Loucy (cell line): ENCODE data around the gene COA8.

Source experiments
- H2AFZ ChIP-seq: fragments of 200-600 bp; sonication (generic); 2 replicates; pipeline ENCODE4 v1.6.0; 2016; ENCODE audit warnings: antibody characterized with exemption, mild to moderate bottlenecking, low read length, moderate library complexity
- H3F3A ChIP-seq: fragments of 200-600 bp; 2 replicates; pipeline ENCODE4 v1.6.0; 2016; ENCODE audit warnings: antibody characterized with exemption, low read depth, mild to moderate bottlenecking
- H3K27me3 ChIP-seq: fragments of 200-600 bp; sonication (generic); 2 replicates; pipeline ENCODE4 v1.6.1; 2014; ENCODE audit warnings: low read length, mild to moderate bottlenecking; ENCODE audit not compliant: insufficient read depth, poor library complexity, severe bottlenecking
- H3K36me3 ChIP-seq: fragments of 200-600 bp; sonication (generic); 2 replicates; pipeline ENCODE4 v1.6.1; 2016; ENCODE audit warnings: low read length; ENCODE audit not compliant: insufficient read depth
- H3K4me1 ChIP-seq: fragments of 200-600 bp; sonication (generic); 2 replicates; pipeline ENCODE4 v1.5.1; 2014; ENCODE audit warnings: low read length, mild to moderate bottlenecking; ENCODE audit not compliant: insufficient read depth, poor library complexity, severe bottlenecking
- H3K4me2 ChIP-seq: fragments of 200-600 bp; sonication (generic); 2 replicates; pipeline ENCODE4 v1.6.0; 2014; ENCODE audit warnings: antibody characterized with exemption, low read length, low read depth, mild to moderate bottlenecking; ENCODE audit not compliant: poor library complexity, severe bottlenecking
- H3K4me3 ChIP-seq: fragments of 200-600 bp; sonication (generic); 2 replicates; pipeline ENCODE4 v1.5.1; 2014; ENCODE audit warnings: low read length, mild to moderate bottlenecking, mixed read lengths; ENCODE audit not compliant: poor library complexity, severe bottlenecking
- H3K79me2 ChIP-seq: fragments of 200-600 bp; sonication (generic); 2 replicates; pipeline ENCODE4 v1.6.1; 2014; ENCODE audit warnings: low read length; ENCODE audit not compliant: insufficient read depth
- H3K9ac ChIP-seq: fragments of 200-600 bp; sonication (generic); 2 replicates; pipeline ENCODE4 v1.6.0; 2014; ENCODE audit warnings: mild to moderate bottlenecking, low read depth, low read length, moderate library complexity; ENCODE audit not compliant: poor library complexity, severe bottlenecking
- H3K9me2 ChIP-seq: fragments of 200-600 bp; sonication (generic); replicated peaks from 2 replicates; pipeline ENCODE4 v1.6.1; 2016; ENCODE audit warnings: low read depth, low read length, mixed read lengths
- H3K9me3 ChIP-seq: fragments of 200-600 bp; sonication (generic); 2 replicates; pipeline ENCODE4 v1.6.1; 2014; ENCODE audit warnings: mild to moderate bottlenecking, antibody characterized with exemption, low read length, low read depth; ENCODE audit not compliant: insufficient read depth
- H4K20me1 ChIP-seq: fragments of 200-600 bp; sonication (generic); 2 replicates; pipeline ENCODE4 v1.6.0; 2014; ENCODE audit warnings: antibody characterized with exemption, low read length, mild to moderate bottlenecking; ENCODE audit not compliant: insufficient read depth, poor library complexity, severe bottlenecking
- EZH2phosphoT487 ChIP-seq: fragments of 200-600 bp; IDR thresholded peaks from 2 replicates; pipeline ENCODE4 v1.6.1; 2018; ENCODE audit warnings: antibody characterized with exemption, mild to moderate bottlenecking, moderate library complexity, borderline replicate concordance
- TF ChIP-seq, protein P1 (sequence below): fragments of 200-600 bp; sonication (generic); conservative IDR thresholded peaks from 2 replicates; pipeline ENCODE4 v1.5.1; 2014; ENCODE audit warnings: mild to moderate bottlenecking, antibody characterized with exemption, low read length

Gene COA8

DNA sequence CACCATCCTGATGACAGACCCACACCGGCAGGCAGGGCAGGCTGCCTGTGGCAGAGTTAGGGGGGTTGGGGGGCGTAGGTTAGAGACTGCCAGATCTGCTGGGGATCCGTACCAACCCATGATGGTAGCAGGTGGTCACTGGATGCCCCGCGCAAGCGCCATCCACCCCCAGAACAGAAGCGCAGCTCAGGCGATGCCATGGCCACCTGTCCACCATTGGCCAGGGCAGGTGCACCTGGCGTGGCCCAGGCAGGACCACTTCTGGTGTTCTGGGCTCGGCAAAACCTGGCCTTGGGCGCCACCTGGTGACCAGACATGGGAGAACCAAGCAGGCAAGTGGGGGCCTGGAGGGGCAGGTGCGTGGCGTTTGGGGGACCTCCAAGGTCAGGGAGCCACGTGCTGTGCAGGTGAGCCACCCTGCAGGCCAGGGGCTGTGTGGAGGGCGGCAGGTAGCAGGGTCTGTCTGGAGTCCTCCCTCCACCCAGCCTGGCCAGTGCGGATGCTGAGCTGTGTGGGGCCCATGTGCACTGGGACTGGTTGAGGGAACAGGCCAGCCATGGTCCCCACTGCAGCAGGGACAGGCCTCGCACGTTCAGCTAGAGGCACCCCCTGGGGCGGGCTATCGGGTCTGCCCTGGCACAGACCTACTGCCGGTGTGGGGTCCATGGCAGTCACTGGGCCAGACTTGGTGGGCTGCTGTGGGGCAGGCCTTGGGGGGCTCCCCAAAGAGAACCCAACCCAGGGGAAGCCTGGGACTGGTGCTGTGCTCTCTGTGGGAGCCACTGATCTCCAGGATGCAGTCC is 15.9 kb upstream of the COA8 start:
- H3F3A ChIP-seq: no peaks in the 10 kb centered on the region
- no peaks in the 10 kb centered on the region for H3K4me1 ChIP-seq
- H3K79me2 ChIP-seq: no peaks in the 10 kb centered on the region
- H3K4me2 ChIP-seq: no peak overlapping the region
- no peak overlapping the region for H3K9ac ChIP-seq
- H3K9me3 ChIP-seq: no peaks in the 10 kb centered on the region
- no peak overlapping the region for H3K4me3 ChIP-seq
- TF ChIP-seq EZH2phosphoT487: no peak
- TF ChIP-seq, protein P1, sequence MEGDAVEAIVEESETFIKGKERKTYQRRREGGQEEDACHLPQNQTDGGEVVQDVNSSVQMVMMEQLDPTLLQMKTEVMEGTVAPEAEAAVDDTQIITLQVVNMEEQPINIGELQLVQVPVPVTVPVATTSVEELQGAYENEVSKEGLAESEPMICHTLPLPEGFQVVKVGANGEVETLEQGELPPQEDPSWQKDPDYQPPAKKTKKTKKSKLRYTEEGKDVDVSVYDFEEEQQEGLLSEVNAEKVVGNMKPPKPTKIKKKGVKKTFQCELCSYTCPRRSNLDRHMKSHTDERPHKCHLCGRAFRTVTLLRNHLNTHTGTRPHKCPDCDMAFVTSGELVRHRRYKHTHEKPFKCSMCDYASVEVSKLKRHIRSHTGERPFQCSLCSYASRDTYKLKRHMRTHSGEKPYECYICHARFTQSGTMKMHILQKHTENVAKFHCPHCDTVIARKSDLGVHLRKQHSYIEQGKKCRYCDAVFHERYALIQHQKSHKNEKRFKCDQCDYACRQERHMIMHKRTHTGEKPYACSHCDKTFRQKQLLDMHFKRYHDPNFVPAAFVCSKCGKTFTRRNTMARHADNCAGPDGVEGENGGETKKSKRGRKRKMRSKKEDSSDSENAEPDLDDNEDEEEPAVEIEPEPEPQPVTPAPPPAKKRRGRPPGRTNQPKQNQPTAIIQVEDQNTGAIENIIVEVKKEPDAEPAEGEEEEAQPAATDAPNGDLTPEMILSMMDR: peak; percentile 93
- no peak overlapping the region for H2AFZ ChIP-seq
- no peaks in the 10 kb centered on the region for H3K27me3 ChIP-seq
- H3K36me3 ChIP-seq: no peaks in the 10 kb centered on the region
- no peaks in the 10 kb centered on the region for H3K9me2 ChIP-seq
- H4K20me1 ChIP-seq: no peaks in the 10 kb centered on the region

DNA sequence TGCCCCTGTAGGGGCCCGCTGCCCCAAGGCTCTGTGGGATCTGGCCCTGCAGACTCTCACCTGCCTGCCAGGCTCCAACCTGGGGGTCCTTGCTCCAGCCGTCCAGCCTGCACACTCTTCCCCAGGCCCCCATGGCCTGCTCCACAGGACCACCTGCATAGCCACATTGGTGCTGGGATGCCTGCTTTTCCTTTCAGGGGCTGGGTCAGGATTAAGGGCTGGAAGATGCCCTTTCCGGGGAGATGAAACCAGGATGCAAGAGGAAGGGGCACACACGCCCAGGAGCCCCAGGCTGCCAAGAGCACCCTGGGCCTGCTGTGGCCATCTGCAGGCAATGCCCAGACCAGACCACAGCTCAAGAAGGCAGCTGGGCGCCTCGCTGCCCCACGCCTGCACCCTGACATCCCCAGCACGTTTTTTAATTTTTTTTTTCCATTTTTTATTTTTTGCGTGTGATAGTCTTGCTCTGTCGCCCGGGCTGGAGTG is 15.3 kb upstream of the COA8 start:
- no peaks in the 10 kb centered on the region for H3K9me2 ChIP-seq
- no peak overlapping the region for H3K4me2 ChIP-seq
- no peaks in the 10 kb centered on the region for H3K27me3 ChIP-seq
- no peak for TF ChIP-seq EZH2phosphoT487
- TF ChIP-seq, protein P1: no peak
- H2AFZ ChIP-seq: no peak overlapping the region
- H3K9ac ChIP-seq: no peak overlapping the region
- no peaks in the 10 kb centered on the region for H3K4me1 ChIP-seq
- H3K9me3 ChIP-seq: no peaks in the 10 kb centered on the region
- no peaks in the 10 kb centered on the region for H4K20me1 ChIP-seq
- H3K36me3 ChIP-seq: no peaks in the 10 kb centered on the region
- H3K79me2 ChIP-seq: no peaks in the 10 kb centered on the region
- no peak overlapping the region for H3K4me3 ChIP-seq
- no peaks in the 10 kb centered on the region for H3F3A ChIP-seq

DNA sequence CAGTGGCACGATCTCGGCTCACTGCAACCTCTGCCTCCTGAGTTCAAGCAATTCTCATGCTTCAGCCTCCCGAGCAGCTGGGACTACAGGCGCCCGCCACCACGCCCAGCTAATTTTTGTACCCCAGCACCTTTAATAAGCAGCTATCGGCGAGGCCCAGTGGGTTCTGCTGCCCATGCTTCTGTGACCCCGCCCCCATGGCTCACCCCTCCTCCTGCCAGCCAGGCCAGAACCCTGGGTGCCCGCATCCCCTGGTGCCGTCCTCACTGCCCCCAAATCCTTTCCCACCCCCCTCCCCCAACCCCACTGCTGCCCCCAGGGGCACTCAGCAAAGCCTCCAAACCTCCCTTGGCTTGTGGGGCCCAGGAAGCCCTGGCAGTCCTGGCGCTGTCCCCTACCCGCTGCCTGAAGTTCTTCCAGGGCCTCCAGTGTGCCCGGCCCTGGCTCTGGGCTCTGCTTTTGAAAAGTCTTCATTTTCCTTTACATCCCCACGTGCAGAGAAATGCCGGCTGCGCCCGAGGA is 14.8 kb upstream of the COA8 start:
- Histone ChIP-seq H3K79me2 (no peaks in the 10 kb centered on the region), H3K9me3 (no peaks in the 10 kb centered on the region), H3K4me1 (no peaks in the 10 kb centered on the region), H3K4me3 (no peak overlapping the region), H3K9ac (no peak overlapping the region), H3F3A (no peaks in the 10 kb centered on the region), H3K4me2 (no peak overlapping the region), H3K9me2 (no peaks in the 10 kb centered on the region), H3K36me3 (no peaks in the 10 kb centered on the region), H3K27me3 (no peaks in the 10 kb centered on the region), H4K20me1 (no peaks in the 10 kb centered on the region), H2AFZ (no peak overlapping the region)
- TF ChIP-seq, protein P1: no peak
- no peak for TF ChIP-seq EZH2phosphoT487
